Central memory CD8-positive, alpha-beta T cell (primary cell): ENCODE data around the gene TSPOAP1.

ENCODE experiments used
- ATAC-seq: fragments of 150-1000 bp; cut with Tn5 transposase; replicated peaks from 2 replicates; pipeline ENCODE4 v1.10.0; 2022; ENCODE audit warnings: mild to moderate bottlenecking, moderate FRiP score, moderate number of reproducible peaks; ENCODE audit not compliant: poor library complexity, severe bottlenecking; ENCODE audit errors: extremely low read depth
- DNase-seq, 2 donors: peaks; one replicate each; pipeline ENCODE4 v3.0.0; 2021; ENCODE audit warnings: low spot score in 2 of 2
- H3K27ac Mint-ChIP-seq: one replicate; pipeline ENCODE4 v1.8.0; 2022; ENCODE audit warnings: low read depth, mild to moderate bottlenecking, moderate library complexity, mixed read lengths
- H3K27me3 Mint-ChIP-seq: one replicate; pipeline ENCODE4 v1.8.0; 2022; ENCODE audit warnings: mixed read lengths
- H3K36me3 Mint-ChIP-seq: one replicate; pipeline ENCODE4 v1.8.0; 2022; ENCODE audit warnings: mild to moderate bottlenecking, moderate library complexity, mixed read lengths; ENCODE audit not compliant: insufficient read depth
- H3K4me1 Mint-ChIP-seq: one replicate; pipeline ENCODE4 v1.8.0; 2022; ENCODE audit warnings: mixed read lengths
- H3K4me3 Mint-ChIP-seq: one replicate; pipeline ENCODE4 v1.8.0; 2022; ENCODE audit warnings: mild to moderate bottlenecking, moderate library complexity, mixed read lengths
- H3K9me3 Mint-ChIP-seq: one replicate; pipeline ENCODE4 v1.8.0; 2022; ENCODE audit warnings: mixed read lengths

TSPOAP1 gene

GRCh38 chr17:58328195-58329034, at the start of gene TSPOAP1:
Gene TSPOAP1 (minus strand): TSS chr17:58328795. CDS start chr17:58327920, 875 bp downstream.
- Mint-ChIP-seq H3K27ac (peak within 1 kb of the TSS; percentile 91), H3K27me3 (no peaks in the 10 kb centered on the region), H3K4me1 (peaks cover 60% of the 10 kb centered on the region), H3K9me3 (no peaks in the 10 kb centered on the region), H3K36me3 (peaks cover 71% of the 10 kb centered on the region), H3K4me3 (peak within 1 kb of the TSS; percentile 85)
- ATAC-seq (peak; percentile 39), DNase-seq (peak; percentile 49)

DNA sequence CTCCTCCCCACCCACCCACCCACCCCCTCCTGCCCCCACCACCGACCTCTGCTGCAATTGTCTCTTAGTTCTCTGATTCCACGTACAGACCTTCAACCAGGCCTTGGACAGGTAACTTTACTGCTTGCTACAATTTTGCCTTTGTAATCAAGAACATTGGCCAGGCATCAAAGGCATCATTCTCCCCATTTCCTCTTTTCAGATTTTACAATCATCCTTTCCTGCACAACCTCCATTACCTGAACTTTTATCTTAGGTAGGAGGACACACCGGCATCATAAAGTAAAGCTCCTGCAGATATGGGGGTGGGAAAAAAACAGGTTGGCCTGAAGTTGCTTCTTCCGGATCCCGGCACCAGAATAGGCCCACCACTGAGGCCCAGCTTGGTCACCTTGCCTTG, 49.1 kb upstream of the TSPOAP1 start:
- peaks cover 43% of the 10 kb centered on the region for H3K4me1 Mint-ChIP-seq
- H3K27me3 Mint-ChIP-seq = no peaks in the 10 kb centered on the region
- H3K4me3 Mint-ChIP-seq = no peak overlapping the region
- no peak for DNase-seq
- H3K9me3 Mint-ChIP-seq = no peaks in the 10 kb centered on the region
- ATAC-seq = no peak
- H3K36me3 Mint-ChIP-seq = peaks cover 11% of the 10 kb centered on the region
- H3K27ac Mint-ChIP-seq = no peak overlapping the region

GRCh38 chr17:58377093-58377601, 48.6 kb upstream of the TSPOAP1 start:
- H3K4me3 Mint-ChIP-seq = no peak overlapping the region
- H3K4me1 Mint-ChIP-seq = peaks cover 43% of the 10 kb centered on the region
- H3K27ac Mint-ChIP-seq = no peak overlapping the region

GRCh38 chr17:58376472-58377000, 47.9 kb upstream of the TSPOAP1 start:
- ATAC-seq (no peak), DNase-seq (no peak)
- Mint-ChIP-seq H3K4me1 (peaks cover 43% of the 10 kb centered on the region), H3K36me3 (peaks cover 10% of the 10 kb centered on the region), H3K27ac (no peak overlapping the region), H3K27me3 (no peaks in the 10 kb centered on the region), H3K9me3 (no peaks in the 10 kb centered on the region), H3K4me3 (no peak overlapping the region)

More at GRCh38 chr17:58377093-58377601, 48.6 kb upstream of the TSPOAP1 start:
- no peaks in the 10 kb centered on the region for H3K9me3 Mint-ChIP-seq
- H3K27me3 Mint-ChIP-seq = no peaks in the 10 kb centered on the region
- DNase-seq = no peak
- H3K36me3 Mint-ChIP-seq = peaks cover 10% of the 10 kb centered on the region
- ATAC-seq = no peak

- H3K9me3 Mint-ChIP-seq = no peaks in the 10 kb centered on the region
- peaks cover 7% of the 10 kb centered on the region for H3K36me3 Mint-ChIP-seq
- no peak for ATAC-seq
- no peaks in the 10 kb centered on the region for H3K27me3 Mint-ChIP-seq
- no peak overlapping the region for H3K27ac Mint-ChIP-seq
- no peak for DNase-seq
- H3K4me3 Mint-ChIP-seq = no peak overlapping the region
- H3K4me1 Mint-ChIP-seq = peaks cover 43% of the 10 kb centered on the region
Observed at GRCh38 chr17:58375811-58376210, 47.2 kb upstream of the TSPOAP1 start.

DNA sequence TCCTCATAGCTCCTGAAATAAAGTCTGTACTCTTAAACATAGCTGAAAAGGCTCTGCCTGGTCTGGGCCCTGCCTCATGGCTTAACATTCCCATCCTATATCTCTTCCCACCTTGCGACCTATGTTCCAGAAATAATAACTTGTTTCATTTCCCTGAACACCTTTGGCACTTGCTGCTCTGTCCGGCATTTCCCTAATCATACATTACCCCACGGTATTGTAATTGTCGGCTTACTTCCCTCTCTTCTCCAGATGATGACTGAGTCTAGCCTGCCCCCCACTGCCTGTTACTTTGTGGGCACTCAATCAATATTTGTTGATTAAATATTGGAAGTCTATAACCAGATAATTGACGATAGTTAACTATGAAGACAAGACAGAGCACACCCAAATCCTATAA, 46.7 kb upstream of the TSPOAP1 start:
- ATAC-seq (no peak), DNase-seq (no peak)
- H3K4me3 Mint-ChIP-seq = no peak overlapping the region
- H3K4me1 Mint-ChIP-seq = peaks cover 46% of the 10 kb centered on the region
- H3K36me3 Mint-ChIP-seq = peaks cover 8% of the 10 kb centered on the region
- no peak overlapping the region for H3K27ac Mint-ChIP-seq
- H3K27me3 Mint-ChIP-seq = no peaks in the 10 kb centered on the region
- H3K9me3 Mint-ChIP-seq = no peaks in the 10 kb centered on the region

DNA sequence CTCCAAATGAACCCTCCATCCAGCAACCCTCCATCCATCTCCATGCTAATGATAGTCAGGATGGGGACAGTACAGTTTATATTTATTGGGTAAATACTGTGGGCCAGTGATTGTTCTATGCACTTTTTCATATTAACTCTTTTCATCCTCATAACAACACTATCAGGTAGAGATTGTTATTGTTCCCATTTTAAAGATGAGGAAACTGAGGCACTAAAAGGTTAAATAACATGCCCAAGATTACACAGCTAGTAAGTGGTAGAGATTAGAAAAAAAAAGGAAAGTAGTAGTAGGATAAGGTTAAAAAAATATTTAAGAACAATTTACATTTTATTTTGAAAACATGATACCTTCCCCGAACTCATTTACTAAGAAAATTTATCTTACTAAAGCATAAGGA, 45.3 kb upstream of the TSPOAP1 start:
- Mint-ChIP-seq H3K4me3 (no peak overlapping the region), H3K27me3 (no peaks in the 10 kb centered on the region), H3K36me3 (peaks cover 8% of the 10 kb centered on the region), H3K4me1 (peaks cover 45% of the 10 kb centered on the region), H3K9me3 (no peaks in the 10 kb centered on the region), H3K27ac (no peak overlapping the region)
- no peak for ATAC-seq
- DNase-seq = no peak

- no peak overlapping the region for H3K27ac Mint-ChIP-seq
- H3K4me1 Mint-ChIP-seq = peaks cover 47% of the 10 kb centered on the region
- H3K27me3 Mint-ChIP-seq = no peaks in the 10 kb centered on the region
- H3K4me3 Mint-ChIP-seq = no peak overlapping the region
- DNase-seq (no peak), ATAC-seq (no peak)
- H3K9me3 Mint-ChIP-seq = no peaks in the 10 kb centered on the region
- H3K36me3 Mint-ChIP-seq = peaks cover 8% of the 10 kb centered on the region
Observed at GRCh38 chr17:58373003-58373402, 44.4 kb upstream of the TSPOAP1 start.

DNA sequence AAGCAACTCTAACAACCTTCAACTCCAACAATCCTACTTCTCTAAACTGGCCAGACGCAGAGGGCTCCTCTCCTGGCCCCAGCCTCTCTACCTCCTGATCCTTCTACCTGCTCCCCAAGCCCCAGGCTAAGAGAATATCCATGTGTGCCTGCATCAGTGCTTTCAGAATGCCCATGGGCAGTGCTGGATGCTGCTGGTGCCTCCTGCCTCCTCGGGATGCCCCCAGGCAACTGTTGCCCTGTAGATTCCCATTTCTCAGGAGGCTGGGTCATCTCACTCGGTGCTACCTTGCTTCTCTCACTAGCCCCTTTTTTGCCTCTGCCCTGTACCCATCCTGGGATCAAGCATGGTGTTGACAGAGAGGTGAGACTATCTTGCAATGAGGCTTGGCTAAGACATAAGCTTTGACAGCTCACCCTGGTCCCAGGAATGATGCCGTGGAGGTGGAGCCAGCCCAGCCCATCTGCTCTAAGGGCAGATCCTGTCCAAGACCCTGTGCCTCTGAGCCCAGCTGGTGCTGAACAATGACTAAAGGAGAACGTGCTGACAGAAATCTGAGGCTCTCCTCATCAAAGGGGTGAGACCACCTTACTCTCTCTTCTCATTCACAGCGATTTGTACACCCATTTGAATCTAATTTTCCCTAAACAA, 42.8 kb upstream of the TSPOAP1 start:
- peak overlapping the region; percentile 71 for H3K4me3 Mint-ChIP-seq
- H3K27ac Mint-ChIP-seq = peak overlapping the region; percentile 88
- ATAC-seq = no peak
- no peak for DNase-seq
- no peaks in the 10 kb centered on the region for H3K27me3 Mint-ChIP-seq
- H3K36me3 Mint-ChIP-seq = peaks cover 8% of the 10 kb centered on the region
- H3K9me3 Mint-ChIP-seq = no peaks in the 10 kb centered on the region
- peaks cover 47% of the 10 kb centered on the region for H3K4me1 Mint-ChIP-seq

DNA sequence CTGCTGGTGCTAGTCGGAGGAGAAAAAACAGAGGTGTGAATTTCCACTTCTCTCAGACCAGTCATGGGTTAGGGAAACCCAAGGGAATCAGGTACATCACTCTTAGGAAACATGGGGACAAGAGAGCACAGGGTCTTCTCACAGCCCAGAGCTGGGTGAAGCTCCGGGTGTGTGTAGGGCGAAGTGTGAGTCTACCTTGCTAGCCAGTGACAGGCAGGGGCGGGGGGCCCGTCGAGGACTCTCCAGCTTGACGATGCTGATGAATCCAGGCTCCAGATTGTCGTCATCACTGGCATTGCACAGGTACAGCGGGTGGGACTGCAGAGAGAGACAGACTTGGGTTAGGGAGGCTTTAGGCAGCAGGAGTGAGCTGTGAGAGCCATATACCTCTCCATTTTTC, 42.1 kb upstream of the TSPOAP1 start:
- Mint-ChIP-seq H3K4me1 (peaks cover 47% of the 10 kb centered on the region), H3K9me3 (no peaks in the 10 kb centered on the region), H3K36me3 (peaks cover 8% of the 10 kb centered on the region), H3K27ac (peak overlapping the region; percentile 88), H3K4me3 (peak overlapping the region; percentile 71), H3K27me3 (no peaks in the 10 kb centered on the region)
- ATAC-seq (no peak), DNase-seq (no peak)

DNA sequence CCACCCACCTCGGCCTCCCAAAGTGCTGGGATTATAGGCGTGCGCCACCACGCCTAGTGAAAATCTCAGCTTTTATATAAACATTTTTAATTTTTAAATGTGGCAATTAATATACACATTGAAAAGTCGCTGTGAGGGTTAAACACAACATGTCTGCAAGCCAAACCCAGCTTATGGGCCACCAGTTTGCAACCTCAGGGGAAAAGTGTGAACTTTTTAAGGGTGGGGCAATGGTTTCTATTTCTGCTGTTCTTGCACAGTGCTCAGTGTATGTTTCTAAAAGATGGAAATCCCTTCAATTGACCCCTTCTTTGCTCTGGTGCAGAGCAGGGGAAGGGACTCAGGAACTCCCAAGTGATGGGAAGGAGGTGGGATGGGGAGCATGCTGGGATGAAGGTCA, 41.7 kb upstream of the TSPOAP1 start:
- Mint-ChIP-seq H3K9me3 (no peaks in the 10 kb centered on the region), H3K4me3 (peak overlapping the region; percentile 71), H3K4me1 (peaks cover 47% of the 10 kb centered on the region), H3K27me3 (no peaks in the 10 kb centered on the region), H3K36me3 (peaks cover 8% of the 10 kb centered on the region), H3K27ac (peak overlapping the region; percentile 88)
- peak; percentile 85 for ATAC-seq
- no peak for DNase-seq

- ATAC-seq = no peak
- no peaks in the 10 kb centered on the region for H3K27me3 Mint-ChIP-seq
- H3K36me3 Mint-ChIP-seq = peaks cover 10% of the 10 kb centered on the region
- H3K27ac Mint-ChIP-seq = peak overlapping the region; percentile 80
- no peak for DNase-seq
- peaks cover 41% of the 10 kb centered on the region for H3K4me1 Mint-ChIP-seq
- no peaks in the 10 kb centered on the region for H3K9me3 Mint-ChIP-seq
- H3K4me3 Mint-ChIP-seq = peak overlapping the region; percentile 71
Observed at GRCh38 chr17:58369214-58370031, 40.8 kb upstream of the TSPOAP1 start.
